HUES6 (cell line): ENCODE data around the gene CAPN9.
"Not testable (repeated sequence)": the region's sequence is repeated elsewhere in the genome, so short reads cannot be mapped to it uniquely, and the experiment has no call there.

Experiments used
- H3K27ac ChIP-seq: 2 replicates; pipeline ENCODE4 v1.7.0; 2013; ENCODE audit warnings: low read depth, mild to moderate bottlenecking, low read length, inconsistent platforms
- H3K27me3 ChIP-seq: 2 replicates; pipeline ENCODE4 v1.6.1; 2013; ENCODE audit warnings: low read length; ENCODE audit not compliant: control insufficient read depth, insufficient read depth
- H3K36me3 ChIP-seq: 2 replicates; pipeline ENCODE4 v1.6.1; 2013; ENCODE audit warnings: low read length; ENCODE audit not compliant: control insufficient read depth, insufficient read depth
- H3K4me1 ChIP-seq: 2 replicates; pipeline ENCODE4 v1.6.1; 2013; ENCODE audit warnings: low read length; ENCODE audit not compliant: control insufficient read depth, insufficient read depth
- H3K4me3 ChIP-seq: 2 replicates; pipeline ENCODE4 v1.5.1; 2013; ENCODE audit warnings: low read depth, low read length
- H3K9ac ChIP-seq: one replicate; pipeline ENCODE4 v1.6.1; 2013; ENCODE audit warnings: mild to moderate bottlenecking, low read length
- H3K9me3 ChIP-seq: 2 replicates; pipeline ENCODE4 v1.6.1; 2013; ENCODE audit warnings: low read depth, low read length; ENCODE audit not compliant: control insufficient read depth, insufficient read depth

CAPN9 gene

DNA sequence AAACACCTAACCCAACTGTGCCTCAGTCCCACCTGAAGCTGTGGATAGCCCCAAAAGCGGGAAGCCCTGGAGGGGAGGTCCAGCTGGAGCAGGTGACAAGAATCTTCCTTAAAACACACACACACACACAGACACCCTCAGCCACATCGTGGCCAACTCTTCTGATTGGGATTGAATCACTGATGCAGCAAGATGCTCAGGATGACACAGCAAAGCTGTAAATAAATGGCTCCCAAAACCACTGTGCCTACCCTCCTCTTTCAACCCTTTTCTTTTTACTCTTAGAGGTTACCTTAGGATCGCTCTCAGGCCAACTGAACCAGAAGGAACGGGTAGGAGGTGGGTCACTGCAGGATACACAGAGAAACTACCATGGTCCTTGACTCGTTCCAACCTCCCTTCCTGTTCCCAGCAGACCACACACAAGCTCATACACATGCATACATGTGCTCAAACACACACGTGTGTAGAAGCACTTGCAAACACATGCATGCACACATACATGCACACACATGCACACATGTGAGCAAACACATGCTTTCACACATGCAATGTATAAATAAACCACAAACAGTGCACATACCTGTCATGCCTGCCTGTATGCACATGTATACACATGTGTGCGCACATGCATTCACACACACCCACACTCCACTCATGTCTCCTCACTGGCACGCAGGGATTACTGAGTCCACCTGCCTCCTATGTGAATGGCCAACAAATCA is 14.4 kb downstream of the CAPN9 start:
- Histone ChIP-seq H3K9me3 (peaks cover 2% of the 10 kb centered on the region; the same call in 1 of the 2 replicates), H3K9ac (no peak overlapping the region), H3K27me3 (no peaks in the 10 kb centered on the region), H3K4me3 (no peak overlapping the region), H3K36me3 (no peaks in the 10 kb centered on the region), H3K4me1 (peaks cover 5% of the 10 kb centered on the region; the same call in 1 of the 2 replicates), H3K27ac (no peak overlapping the region)

DNA sequence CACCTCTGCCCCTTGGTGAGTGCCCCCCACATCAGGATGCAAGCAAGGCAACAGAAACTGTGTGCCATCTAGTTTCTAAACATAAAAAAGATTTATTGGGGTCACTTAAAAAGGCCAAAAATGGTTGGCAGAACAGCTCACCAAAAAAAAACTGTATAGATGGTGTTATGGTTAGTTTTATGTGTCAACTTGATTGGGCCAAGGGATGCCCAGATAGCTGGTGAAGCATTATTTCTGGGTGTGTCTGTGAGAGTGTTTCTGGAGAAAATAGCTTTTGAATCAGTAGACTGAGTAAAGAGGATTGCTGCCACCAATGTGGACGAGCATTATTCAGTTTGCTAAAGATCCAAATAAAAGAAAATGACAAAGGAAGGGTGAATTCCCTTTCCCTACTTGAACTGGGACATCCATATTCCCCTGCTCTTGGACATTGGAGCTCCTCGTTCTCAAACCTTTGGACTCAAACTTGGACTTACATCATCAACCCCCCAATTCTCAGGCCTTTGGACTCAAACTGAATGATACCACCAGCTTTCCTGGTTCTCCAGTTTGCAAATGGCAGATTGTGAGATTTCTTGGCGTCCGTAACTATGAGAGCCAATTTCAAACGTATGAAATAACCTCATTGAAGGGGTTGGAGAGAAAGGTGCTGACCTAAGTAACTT is 16.9 kb downstream of the CAPN9 start:
- peaks cover 9% of the 10 kb centered on the region; the same call in 1 of the 2 replicates for H3K4me1 ChIP-seq
- peaks cover 6% of the 10 kb centered on the region; the same call in 1 of the 2 replicates for H3K9me3 ChIP-seq
- H3K9ac ChIP-seq: no peak overlapping the region
- no peaks in the 10 kb centered on the region for H3K36me3 ChIP-seq
- no peaks in the 10 kb centered on the region for H3K27me3 ChIP-seq
- H3K4me3 ChIP-seq: no peak overlapping the region
- H3K27ac ChIP-seq: no peak overlapping the region

DNA sequence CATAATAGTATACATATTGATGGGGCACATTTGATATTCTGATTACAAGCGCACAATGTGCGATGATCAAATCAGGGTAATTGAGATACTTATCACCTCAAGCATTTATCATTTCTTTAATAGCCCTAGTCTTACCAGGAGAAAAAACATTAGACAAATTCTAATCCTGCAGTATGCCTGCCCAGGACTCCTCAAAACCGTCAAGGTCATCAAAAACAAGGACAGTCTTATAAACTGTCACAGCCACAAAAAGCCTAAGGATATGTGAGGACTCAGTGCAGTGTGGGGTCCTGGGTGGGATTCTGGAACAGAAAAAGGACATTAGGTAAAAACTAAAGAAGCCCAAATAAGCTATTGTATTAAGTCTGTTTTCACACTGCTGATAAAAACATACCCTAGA is 19.1 kb downstream of the CAPN9 start:
- Histone ChIP-seq H3K4me3 (no peak overlapping the region), H3K9me3 (peaks cover 6% of the 10 kb centered on the region; the same call in 1 of the 2 replicates), H3K4me1 (0 out of 2 replicates have a peak, but pooled peaks cover 7% of the 10 kb centered on the region), H3K27ac (no peak overlapping the region), H3K9ac (no peak overlapping the region), H3K27me3 (no peaks in the 10 kb centered on the region), H3K36me3 (no peaks in the 10 kb centered on the region)

DNA sequence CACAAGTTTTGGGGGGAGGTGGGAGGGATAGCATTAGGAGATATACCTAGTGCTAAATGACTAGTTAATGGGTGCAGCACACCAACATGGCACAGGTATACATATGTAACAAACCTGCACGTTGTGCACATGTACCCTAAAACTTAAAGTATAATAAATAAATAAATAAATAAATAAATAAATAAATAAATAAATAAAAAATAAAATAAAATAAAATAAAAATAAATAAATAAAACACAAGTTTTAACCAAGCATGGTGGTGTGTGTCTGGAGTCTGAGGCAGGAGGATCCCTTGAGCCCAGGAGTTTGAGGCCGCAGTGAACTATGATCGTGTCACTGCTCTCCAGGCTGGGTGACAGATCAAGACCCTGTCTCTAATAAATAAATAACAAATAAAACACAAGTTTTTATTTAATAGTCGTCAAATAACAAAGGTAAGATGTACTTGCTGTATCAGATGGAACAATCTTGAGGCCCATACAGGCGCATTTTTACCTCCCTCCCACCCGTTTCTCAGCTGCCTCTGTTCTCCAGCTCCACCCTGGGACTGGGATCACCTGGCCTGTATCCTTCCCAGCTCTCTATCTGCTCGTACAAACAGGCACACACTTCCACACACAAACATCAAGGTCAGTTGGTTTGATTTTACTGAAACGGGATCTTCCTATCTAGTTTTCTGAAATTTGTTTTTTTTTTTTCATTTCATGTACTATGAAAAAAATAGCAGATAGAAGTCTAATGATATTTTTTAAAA is 20.8 kb downstream of the CAPN9 start:
- not testable (repeated sequence) for H3K9me3 ChIP-seq

GRCh38 chr1:230768903-230769570 is 21.8 kb downstream of the CAPN9 start:
- H3K36me3 ChIP-seq: no peaks in the 10 kb centered on the region

More for the DNA sequence above, 20.8 kb downstream of the CAPN9 start:
- not testable (repeated sequence) for H3K4me3 ChIP-seq, H3K9ac ChIP-seq, H3K27me3 ChIP-seq, H3K4me1 ChIP-seq, H3K36me3 ChIP-seq, H3K27ac ChIP-seq

DNA sequence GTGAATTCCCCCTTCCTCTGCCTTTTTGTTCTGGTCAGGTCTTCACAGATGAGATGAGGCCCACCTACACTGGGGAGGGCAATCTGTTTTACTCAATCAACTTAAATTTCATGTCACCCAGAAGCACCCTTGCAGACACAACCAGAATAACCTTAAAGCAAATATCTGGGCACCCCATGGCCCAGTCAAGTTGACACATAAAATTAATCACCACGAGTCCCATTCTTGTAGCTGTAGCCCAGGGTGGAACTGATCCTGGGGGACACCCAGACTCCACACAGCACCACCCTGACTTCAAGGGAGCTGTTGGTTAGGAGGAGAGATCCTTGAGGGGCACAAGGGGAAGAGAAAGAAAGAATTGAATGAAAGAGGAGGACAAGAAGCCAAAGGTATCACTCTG is 23.1 kb downstream of the CAPN9 start:
- Histone ChIP-seq H3K36me3 (no peaks in the 10 kb centered on the region), H3K9me3 (peaks cover 6% of the 10 kb centered on the region; the same call in 1 of the 2 replicates), H3K4me3 (no peak overlapping the region), H3K9ac (no peak overlapping the region), H3K27ac (no peak overlapping the region), H3K4me1 (0 out of 2 replicates have a peak, but pooled peaks cover 7% of the 10 kb centered on the region), H3K27me3 (no peaks in the 10 kb centered on the region)

More at GRCh38 chr1:230768903-230769570, 21.8 kb downstream of the CAPN9 start:
- Histone ChIP-seq H3K4me1 (0 out of 2 replicates have a peak, but pooled peaks cover 7% of the 10 kb centered on the region), H3K9me3 (peaks cover 6% of the 10 kb centered on the region; the same call in 1 of the 2 replicates), H3K27me3 (no peaks in the 10 kb centered on the region), H3K27ac (no peak overlapping the region), H3K4me3 (no peak overlapping the region), H3K9ac (no peak overlapping the region)

DNA sequence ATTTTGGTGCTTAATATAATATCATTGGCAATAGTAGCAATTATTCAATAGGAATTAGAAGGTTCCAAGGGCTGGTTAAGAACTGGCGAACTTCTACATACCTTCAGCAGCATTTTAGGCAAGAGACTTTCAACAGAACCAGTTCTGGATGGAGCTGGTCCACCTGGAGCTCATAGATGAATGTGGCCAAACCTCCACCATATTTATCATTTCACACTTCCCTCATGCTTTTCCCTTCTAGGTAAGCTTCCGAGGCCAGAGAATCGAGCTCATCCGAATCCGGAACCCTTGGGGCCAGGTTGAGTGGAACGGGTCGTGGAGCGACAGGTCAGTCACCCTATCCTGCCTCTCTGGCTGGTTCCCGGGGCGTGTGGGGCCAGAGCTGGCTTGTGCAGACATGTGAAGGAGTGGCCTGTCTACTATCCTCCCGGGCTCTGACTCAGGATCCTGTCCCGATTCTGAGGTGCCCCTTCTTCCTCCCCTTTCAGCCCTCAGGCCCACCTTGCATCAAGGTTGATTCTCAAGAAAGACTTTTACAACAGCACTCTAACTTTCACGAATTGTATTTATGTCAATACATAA is 24.7 kb downstream of the CAPN9 start:
- Histone ChIP-seq H3K27me3 (peaks cover 8% of the 10 kb centered on the region; the same call in 1 of the 2 replicates), H3K27ac (no peak overlapping the region), H3K4me3 (no peak overlapping the region), H3K9ac (no peak overlapping the region), H3K36me3 (no peaks in the 10 kb centered on the region), H3K9me3 (0 out of 2 replicates have a peak, but pooled peaks cover 3% of the 10 kb centered on the region), H3K4me1 (0 out of 2 replicates have a peak, but pooled peaks cover 7% of the 10 kb centered on the region)

- Histone ChIP-seq H3K27ac (no peak overlapping the region), H3K27me3 (peaks cover 16% of the 10 kb centered on the region), H3K4me1 (0 out of 2 replicates have a peak, but pooled peaks cover 7% of the 10 kb centered on the region)
Observed at GRCh38 chr1:230772457-230773395, 25.5 kb downstream of the CAPN9 start.

GRCh38 chr1:230773396-230774033 is 26.3 kb downstream of the CAPN9 start:
- H3K27ac ChIP-seq: no peak overlapping the region
- H3K4me3 ChIP-seq: no peak overlapping the region
- 0 out of 2 replicates have a peak, but pooled peaks cover 9% of the 10 kb centered on the region for H3K4me1 ChIP-seq
- no peaks in the 10 kb centered on the region for H3K9me3 ChIP-seq
- H3K9ac ChIP-seq: no peak overlapping the region
- H3K36me3 ChIP-seq: no peaks in the 10 kb centered on the region
- H3K27me3 ChIP-seq: peaks cover 24% of the 10 kb centered on the region

More at GRCh38 chr1:230772457-230773395, 25.5 kb downstream of the CAPN9 start:
- Histone ChIP-seq H3K36me3 (no peaks in the 10 kb centered on the region), H3K9ac (no peak overlapping the region), H3K9me3 (no peaks in the 10 kb centered on the region), H3K4me3 (no peak overlapping the region)
